HEK293T (cell line): ENCODE data around the gene PLSCR5.

Source experiments
- ARNT ChIP-seq: fragments of 450-650 bp; IDR thresholded peaks from 2 replicates; pipeline ENCODE4 v1.6.1; 2017; ENCODE audit warnings: mild to moderate bottlenecking
- CTBP1 ChIP-seq: fragments of 450-650 bp; IDR thresholded peaks from 2 replicates; pipeline ENCODE4 v1.6.1; 2016; ENCODE audit warnings: borderline replicate concordance
- ELF4 ChIP-seq: fragments of 450-650 bp; IDR thresholded peaks from 2 replicates; pipeline ENCODE4 v1.6.1; 2017; ENCODE audit warnings: antibody characterized with exemption
- HDGF ChIP-seq: fragments of 450-650 bp; IDR thresholded peaks from 2 replicates; pipeline ENCODE4 v1.6.1; 2017; ENCODE audit warnings: antibody characterized with exemption, borderline replicate concordance

- no peak for TF ChIP-seq ELF4
- TF ChIP-seq CTBP1, result no peak
- TF ChIP-seq HDGF, result no peak
- no peak for TF ChIP-seq ARNT
Observed at GRCh38 chr3:146542179-146542578, 63.0 kb downstream of the PLSCR5 start.
